ENCODE results near the gene ANP32E.

ANP32E gene

GRCh38 chr1:150268705-150269403, 32.9 kb upstream of the ANP32E start, which contains the start of gene APH1A (continued):
- TF ChIP-seq TCF4 (CRISPR knock-in tag; IDR thresholded peaks at IDR 0.05; ENCODE audit: borderline replicate concordance) = no peak
- TF ChIP-seq CSRNP3 (CRISPR knock-in tag; IDR thresholded peaks at IDR 0.05) = no peak

GRCh38 chr1:150268340-150268704, 32.4 kb upstream of the ANP32E start:
- ATAC-seq = peak; percentile 48
- TF ChIP-seq PPARA (CRISPR knock-in tag; IDR thresholded peaks at IDR 0.05; ENCODE audit: borderline replicate concordance) (no peak), TOX (CRISPR knock-in tag; IDR thresholded peaks at IDR 0.05; ENCODE audit: borderline replicate concordance) (no peak), ZNF8 (CRISPR knock-in tag; IDR thresholded peaks at IDR 0.05) (no peak)

DNA sequence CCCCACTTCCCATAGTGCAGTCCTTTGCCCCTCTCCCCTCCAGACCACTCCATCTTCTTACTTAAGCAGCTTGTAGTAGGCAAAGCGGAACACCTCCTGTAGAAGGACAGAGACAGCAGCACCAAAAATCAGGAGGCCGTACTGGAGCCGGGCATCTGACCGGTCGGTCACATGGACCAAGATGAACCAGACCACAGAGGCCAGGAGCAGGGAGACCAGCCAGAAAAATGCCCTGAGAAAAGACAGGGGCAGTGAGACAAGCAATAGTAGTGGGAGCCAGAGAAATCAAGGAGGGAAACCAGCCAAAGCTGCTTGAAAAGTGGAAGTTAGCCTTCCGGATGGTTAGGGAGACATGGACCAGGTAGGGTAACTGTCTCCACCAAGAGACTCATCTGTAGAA, 32.0 kb upstream of the ANP32E start:
- no peak for ATAC-seq
- no peak for TF ChIP-seq ESRRG (CRISPR knock-in tag; IDR thresholded peaks at IDR 0.05)
- TF ChIP-seq SNAI2 (CRISPR knock-in tag; IDR thresholded peaks at IDR 0.05) = no peak
- no peak for TF ChIP-seq TOX (CRISPR knock-in tag; IDR thresholded peaks at IDR 0.05; ENCODE audit: borderline replicate concordance)
- no peak for TF ChIP-seq ZFP30 (CRISPR knock-in tag; IDR thresholded peaks at IDR 0.05)
- TF ChIP-seq ZC3H10 (CRISPR knock-in tag; IDR thresholded peaks at IDR 0.05) = no peak
- TF ChIP-seq BACH2 (CRISPR knock-in tag; IDR thresholded peaks at IDR 0.05; ENCODE audit: borderline replicate concordance) = no peak
- TF ChIP-seq, protein P1, sequence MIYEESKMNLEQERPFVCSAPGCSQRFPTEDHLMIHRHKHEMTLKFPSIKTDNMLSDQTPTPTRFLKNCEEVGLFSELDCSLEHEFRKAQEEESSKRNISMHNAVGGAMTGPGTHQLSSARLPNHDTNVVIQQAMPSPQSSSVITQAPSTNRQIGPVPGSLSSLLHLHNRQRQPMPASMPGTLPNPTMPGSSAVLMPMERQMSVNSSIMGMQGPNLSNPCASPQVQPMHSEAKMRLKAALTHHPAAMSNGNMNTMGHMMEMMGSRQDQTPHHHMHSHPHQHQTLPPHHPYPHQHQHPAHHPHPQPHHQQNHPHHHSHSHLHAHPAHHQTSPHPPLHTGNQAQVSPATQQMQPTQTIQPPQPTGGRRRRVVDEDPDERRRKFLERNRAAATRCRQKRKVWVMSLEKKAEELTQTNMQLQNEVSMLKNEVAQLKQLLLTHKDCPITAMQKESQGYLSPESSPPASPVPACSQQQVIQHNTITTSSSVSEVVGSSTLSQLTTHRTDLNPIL (CRISPR knock-in tag; IDR thresholded peaks at IDR 0.05; ENCODE audit: low read depth) = no peak
- TF ChIP-seq GLIS3 (CRISPR knock-in tag; IDR thresholded peaks at IDR 0.05) = no peak
- no peak for TF ChIP-seq ZNF8 (CRISPR knock-in tag; IDR thresholded peaks at IDR 0.05)
- TF ChIP-seq, protein P2, sequence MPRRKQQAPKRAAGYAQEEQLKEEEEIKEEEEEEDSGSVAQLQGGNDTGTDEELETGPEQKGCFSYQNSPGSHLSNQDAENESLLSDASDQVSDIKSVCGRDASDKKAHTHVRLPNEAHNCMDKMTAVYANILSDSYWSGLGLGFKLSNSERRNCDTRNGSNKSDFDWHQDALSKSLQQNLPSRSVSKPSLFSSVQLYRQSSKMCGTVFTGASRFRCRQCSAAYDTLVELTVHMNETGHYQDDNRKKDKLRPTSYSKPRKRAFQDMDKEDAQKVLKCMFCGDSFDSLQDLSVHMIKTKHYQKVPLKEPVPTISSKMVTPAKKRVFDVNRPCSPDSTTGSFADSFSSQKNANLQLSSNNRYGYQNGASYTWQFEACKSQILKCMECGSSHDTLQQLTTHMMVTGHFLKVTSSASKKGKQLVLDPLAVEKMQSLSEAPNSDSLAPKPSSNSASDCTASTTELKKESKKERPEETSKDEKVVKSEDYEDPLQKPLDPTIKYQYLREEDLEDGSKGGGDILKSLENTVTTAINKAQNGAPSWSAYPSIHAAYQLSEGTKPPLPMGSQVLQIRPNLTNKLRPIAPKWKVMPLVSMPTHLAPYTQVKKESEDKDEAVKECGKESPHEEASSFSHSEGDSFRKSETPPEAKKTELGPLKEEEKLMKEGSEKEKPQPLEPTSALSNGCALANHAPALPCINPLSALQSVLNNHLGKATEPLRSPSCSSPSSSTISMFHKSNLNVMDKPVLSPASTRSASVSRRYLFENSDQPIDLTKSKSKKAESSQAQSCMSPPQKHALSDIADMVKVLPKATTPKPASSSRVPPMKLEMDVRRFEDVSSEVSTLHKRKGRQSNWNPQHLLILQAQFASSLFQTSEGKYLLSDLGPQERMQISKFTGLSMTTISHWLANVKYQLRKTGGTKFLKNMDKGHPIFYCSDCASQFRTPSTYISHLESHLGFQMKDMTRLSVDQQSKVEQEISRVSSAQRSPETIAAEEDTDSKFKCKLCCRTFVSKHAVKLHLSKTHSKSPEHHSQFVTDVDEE (CRISPR knock-in tag; IDR thresholded peaks at IDR 0.05) = no peak
- no peak for TF ChIP-seq ZNF565 (CRISPR knock-in tag; conservative IDR thresholded peaks at IDR 0.05; ENCODE audit: low read depth)
- no peak for TF ChIP-seq ZFP3 (CRISPR knock-in tag; IDR thresholded peaks at IDR 0.05)
- TF ChIP-seq OSR1 (CRISPR knock-in tag; IDR thresholded peaks at IDR 0.05) = no peak
- TF ChIP-seq ZNF70 (CRISPR knock-in tag; IDR thresholded peaks at IDR 0.05) = no peak
- TF ChIP-seq, protein P3, sequence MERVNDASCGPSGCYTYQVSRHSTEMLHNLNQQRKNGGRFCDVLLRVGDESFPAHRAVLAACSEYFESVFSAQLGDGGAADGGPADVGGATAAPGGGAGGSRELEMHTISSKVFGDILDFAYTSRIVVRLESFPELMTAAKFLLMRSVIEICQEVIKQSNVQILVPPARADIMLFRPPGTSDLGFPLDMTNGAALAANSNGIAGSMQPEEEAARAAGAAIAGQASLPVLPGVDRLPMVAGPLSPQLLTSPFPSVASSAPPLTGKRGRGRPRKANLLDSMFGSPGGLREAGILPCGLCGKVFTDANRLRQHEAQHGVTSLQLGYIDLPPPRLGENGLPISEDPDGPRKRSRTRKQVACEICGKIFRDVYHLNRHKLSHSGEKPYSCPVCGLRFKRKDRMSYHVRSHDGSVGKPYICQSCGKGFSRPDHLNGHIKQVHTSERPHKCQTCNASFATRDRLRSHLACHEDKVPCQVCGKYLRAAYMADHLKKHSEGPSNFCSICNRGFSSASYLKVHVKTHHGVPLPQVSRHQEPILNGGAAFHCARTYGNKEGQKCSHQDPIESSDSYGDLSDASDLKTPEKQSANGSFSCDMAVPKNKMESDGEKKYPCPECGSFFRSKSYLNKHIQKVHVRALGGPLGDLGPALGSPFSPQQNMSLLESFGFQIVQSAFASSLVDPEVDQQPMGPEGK (CRISPR knock-in tag; IDR thresholded peaks at IDR 0.05; ENCODE audit: borderline replicate concordance) = no peak
- TF ChIP-seq ISL1 (CRISPR knock-in tag; IDR thresholded peaks at IDR 0.05) = no peak
- no peak for TF ChIP-seq TCF4 (CRISPR knock-in tag; IDR thresholded peaks at IDR 0.05; ENCODE audit: borderline replicate concordance)

DNA sequence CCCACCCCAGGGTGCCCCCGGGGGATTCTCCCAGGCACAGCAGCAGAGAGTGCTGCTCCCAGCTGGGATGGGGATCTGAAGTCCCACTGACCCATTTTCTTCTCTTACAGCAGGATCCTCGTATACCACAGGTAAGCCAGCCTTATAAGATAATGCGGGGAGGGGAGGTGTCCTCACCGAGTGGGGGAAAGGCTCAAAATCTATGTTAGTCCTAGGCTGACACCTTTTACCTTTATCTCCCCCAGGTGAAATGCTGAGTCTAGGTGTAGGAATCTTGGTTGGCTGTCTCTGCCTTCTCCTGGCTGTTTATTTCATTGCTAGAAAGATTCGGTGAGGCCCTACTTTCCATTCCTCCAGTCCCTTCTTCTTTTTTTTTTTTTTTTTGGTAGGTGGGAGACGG, 27.6 kb upstream of the ANP32E start:
- no peak for ATAC-seq
- no peak for TF ChIP-seq RARB (CRISPR knock-in tag; IDR thresholded peaks at IDR 0.05)
- TF ChIP-seq, protein P2 (CRISPR knock-in tag; IDR thresholded peaks at IDR 0.05) = no peak

Data from SK-N-SH treated with all-trans-retinoic acid at 6 μM for 48 hours (cell line).